Fibroblast of lung (primary cell): Measurements from ENCODE around the gene BMPR1B. TPM values are rescaled to one million over a fixed set of nuclear protein-coding genes. Genes with fewer than 3 reads are reported as not detected.

ENCODE experiments used
- DNase-seq, 2 donors: peaks; one replicate each; pipeline versions ENCODE4 v3.0.0 to v3.0.0-alpha.2; 2010; ENCODE audit warnings: low read depth in 2 of 2
- H2AFZ ChIP-seq: 2 replicates; pipeline ENCODE4 v1.5.1; 2012; ENCODE audit warnings: low read length, control low read depth, inconsistent platforms
- H3K27ac ChIP-seq: 2 replicates; pipeline ENCODE4 v1.5.1; 2011; ENCODE audit warnings: low read length, control low read depth; ENCODE audit not compliant: insufficient read depth
- H3K27me3 ChIP-seq: 2 replicates; pipeline ENCODE4 v1.5.1; 2011; ENCODE audit warnings: mild to moderate bottlenecking, low read length; ENCODE audit not compliant: control insufficient read depth, insufficient read depth
- H3K36me3 ChIP-seq: 2 replicates; pipeline ENCODE4 v1.5.1; 2011; ENCODE audit warnings: low read length; ENCODE audit not compliant: control insufficient read depth, insufficient read depth
- H3K4me1 ChIP-seq: 2 replicates; pipeline ENCODE4 v1.5.1; 2011; ENCODE audit warnings: low read length; ENCODE audit not compliant: control insufficient read depth, insufficient read depth; ENCODE audit errors: extremely low read depth
- H3K4me2 ChIP-seq: 2 replicates; pipeline ENCODE4 v1.5.1; 2011; ENCODE audit warnings: low read length, control low read depth; ENCODE audit not compliant: insufficient read depth; ENCODE audit errors: extremely low read depth
- H3K4me3 ChIP-seq, 4 experiments: fragments of 200-600 bp in 1 of 4; sonication (generic) in 1 of 4; replicated peaks in 1 of 4; 2 replicates each; pipeline ENCODE4 v1.5.1; 2011 to 2016; ENCODE audit warnings: low read length in 4 of 4, low read depth in 3 of 4, mild to moderate bottlenecking in 3 of 4, control low read depth in 2 of 4, inconsistent platforms in 1 of 4, mixed read lengths in 1 of 4; ENCODE audit not compliant: insufficient read depth in 1 of 4; ENCODE audit errors: control extremely low read depth in 1 of 4
- H3K79me2 ChIP-seq: 2 replicates; pipeline ENCODE4 v1.5.1; 2012; ENCODE audit warnings: mild to moderate bottlenecking, low read length, inconsistent platforms; ENCODE audit not compliant: control insufficient read depth, insufficient read depth
- H3K9ac ChIP-seq: 2 replicates; pipeline ENCODE4 v1.5.1; 2011; ENCODE audit warnings: mild to moderate bottlenecking, low read length, control low read depth; ENCODE audit not compliant: insufficient read depth
- H3K9me3 ChIP-seq: 2 replicates; pipeline ENCODE4 v1.5.1; 2012; ENCODE audit warnings: low read depth, low read length; ENCODE audit not compliant: control insufficient read depth, insufficient read depth
- H4K20me1 ChIP-seq: 2 replicates; pipeline ENCODE4 v1.5.1; 2011; ENCODE audit warnings: low read length; ENCODE audit not compliant: control insufficient read depth, insufficient read depth; ENCODE audit errors: extremely low read depth
- EZH2 ChIP-seq: IDR thresholded peaks from 2 replicates; pipeline ENCODE4 v1.5.1; 2012; ENCODE audit warnings: low read length, control low read depth, mild to moderate bottlenecking; ENCODE audit errors: missing control alignments
- polyA plus RNA-seq, 2 donors: library from polyadenylated mRNA; depleted of rRNA in 1 of 2; stranded (reverse) in 1 of 2; unstranded in 1 of 2; fragments of >200 nt; gene quantifications; 2 replicates each; pipeline ENCODE4 v1.2.1, GENCODE V29; 2011 to 2012; ENCODE audit warnings: missing spikeins in 1 of 2
- total RNA-seq: library from RNA; depleted of rRNA; stranded (reverse); fragments of >200 nt; gene quantifications from 2 replicates; pipeline ENCODE4 v1.2.1, GENCODE V29; 2014
- TF ChIP-seq, protein P1 (sequence below), 2 donors: IDR thresholded peaks in 1 of 2; conservative IDR thresholded peaks in 1 of 2; 1 replicate in 1 of 2; 2 replicates in 1 of 2; pipeline ENCODE4 v1.5.1; 2011 to 2012; ENCODE audit warnings: low read length in 2 of 2, control low read depth in 1 of 2, inconsistent platforms in 1 of 2, low read depth in 1 of 2, mild to moderate bottlenecking in 1 of 2

The BMPR1B gene
- total and polyA plus RNA-seq, 2 donors (not counting 1 experiment from before 2014, with no cell fraction given) = 0.17 to 0.45 TPM

GRCh38 chr4:95153182-95153581, 395.4 kb downstream of the BMPR1B start:
- Histone ChIP-seq H3K4me2 (no peak overlapping the region), H3K27ac (no peak overlapping the region), H3K79me2 (no peaks in the 10 kb centered on the region), H3K36me3 (no peaks in the 10 kb centered on the region), H4K20me1 (no peaks in the 10 kb centered on the region), H3K9ac (no peak overlapping the region), H3K9me3 (no peaks in the 10 kb centered on the region), H3K27me3 (no peaks in the 10 kb centered on the region), H2AFZ (no peak overlapping the region), H3K4me3 (no peak overlapping the region), H3K4me1 (no peaks in the 10 kb centered on the region)
- TF ChIP-seq, protein P1, sequence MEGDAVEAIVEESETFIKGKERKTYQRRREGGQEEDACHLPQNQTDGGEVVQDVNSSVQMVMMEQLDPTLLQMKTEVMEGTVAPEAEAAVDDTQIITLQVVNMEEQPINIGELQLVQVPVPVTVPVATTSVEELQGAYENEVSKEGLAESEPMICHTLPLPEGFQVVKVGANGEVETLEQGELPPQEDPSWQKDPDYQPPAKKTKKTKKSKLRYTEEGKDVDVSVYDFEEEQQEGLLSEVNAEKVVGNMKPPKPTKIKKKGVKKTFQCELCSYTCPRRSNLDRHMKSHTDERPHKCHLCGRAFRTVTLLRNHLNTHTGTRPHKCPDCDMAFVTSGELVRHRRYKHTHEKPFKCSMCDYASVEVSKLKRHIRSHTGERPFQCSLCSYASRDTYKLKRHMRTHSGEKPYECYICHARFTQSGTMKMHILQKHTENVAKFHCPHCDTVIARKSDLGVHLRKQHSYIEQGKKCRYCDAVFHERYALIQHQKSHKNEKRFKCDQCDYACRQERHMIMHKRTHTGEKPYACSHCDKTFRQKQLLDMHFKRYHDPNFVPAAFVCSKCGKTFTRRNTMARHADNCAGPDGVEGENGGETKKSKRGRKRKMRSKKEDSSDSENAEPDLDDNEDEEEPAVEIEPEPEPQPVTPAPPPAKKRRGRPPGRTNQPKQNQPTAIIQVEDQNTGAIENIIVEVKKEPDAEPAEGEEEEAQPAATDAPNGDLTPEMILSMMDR (conservative IDR thresholded peaks at IDR 0.05 in 1 of 2, IDR thresholded peaks at IDR 0.05 in 1 of 2; ENCODE audit: low read depth in 1 of 2, low read length in 2 of 2) = no peak
- TF ChIP-seq EZH2 = no peak
- no peak for DNase-seq

DNA sequence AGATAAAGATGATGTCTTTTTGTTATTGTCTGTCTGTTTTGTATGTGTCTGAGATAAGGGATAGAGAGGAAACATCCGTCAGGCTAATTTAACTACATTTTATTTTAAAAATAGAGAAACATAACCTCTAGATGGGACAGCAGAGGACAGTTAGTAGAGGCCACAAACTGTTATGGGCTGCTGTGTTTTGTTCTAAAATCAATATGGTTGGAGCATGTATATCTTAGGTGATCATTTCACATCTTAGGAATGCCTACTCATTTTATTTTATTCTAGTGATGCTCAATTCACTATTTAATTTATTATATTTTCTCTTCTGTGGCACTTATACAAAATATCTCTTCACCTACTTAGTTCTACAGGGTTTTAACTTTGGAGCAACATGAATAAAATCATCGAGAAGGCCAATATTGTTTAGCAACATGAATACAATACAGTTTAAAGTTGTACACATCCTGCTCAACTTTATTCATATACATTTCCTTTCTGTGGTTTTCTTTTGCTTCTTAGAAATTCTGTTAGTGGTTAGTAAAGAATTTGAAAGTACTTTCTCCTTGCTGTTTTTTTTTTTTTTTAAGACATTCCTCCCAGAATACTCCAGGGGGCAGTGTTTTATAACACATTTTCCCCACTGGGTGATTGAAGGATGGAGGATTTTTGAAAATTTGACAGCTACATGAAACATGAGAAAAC, 398.1 kb downstream of the BMPR1B start:
- Histone ChIP-seq H3K79me2 (no peaks in the 10 kb centered on the region), H3K9ac (no peak overlapping the region), H3K27ac (no peak overlapping the region), H3K4me3 (no peak overlapping the region), H3K9me3 (no peaks in the 10 kb centered on the region), H3K36me3 (no peaks in the 10 kb centered on the region), H3K4me1 (no peaks in the 10 kb centered on the region), H3K27me3 (no peaks in the 10 kb centered on the region), H3K4me2 (no peak overlapping the region), H2AFZ (no peak overlapping the region), H4K20me1 (no peaks in the 10 kb centered on the region)
- peak; percentile 54 to 60 for DNase-seq
- TF ChIP-seq EZH2 = no peak
- TF ChIP-seq, protein P1 (conservative IDR thresholded peaks at IDR 0.05 in 1 of 2, IDR thresholded peaks at IDR 0.05 in 1 of 2; ENCODE audit: low read depth in 1 of 2, low read length in 2 of 2) = peak; percentile 54 to 56

DNA sequence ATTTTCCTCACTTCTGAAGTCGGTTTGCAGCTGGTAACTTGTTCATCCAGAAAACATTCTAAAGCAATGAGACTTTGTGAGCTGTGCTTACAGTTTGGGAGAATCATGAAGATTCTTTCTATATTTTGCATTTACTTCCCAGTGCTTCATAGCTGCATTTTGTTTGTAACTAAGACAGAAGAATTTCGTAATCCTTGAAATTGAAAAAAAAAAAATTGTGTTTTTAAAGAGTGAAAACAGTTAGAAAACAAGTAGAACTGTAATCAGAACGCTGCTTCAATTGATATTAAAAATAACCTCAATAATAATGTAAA, 398.7 kb downstream of the BMPR1B start:
- H3K4me3 ChIP-seq = no peak overlapping the region
- no peaks in the 10 kb centered on the region for H3K27me3 ChIP-seq
- no peaks in the 10 kb centered on the region for H3K79me2 ChIP-seq
- H3K9me3 ChIP-seq = no peaks in the 10 kb centered on the region
- no peak overlapping the region for H2AFZ ChIP-seq
- H3K27ac ChIP-seq = no peak overlapping the region
- H3K4me2 ChIP-seq = no peak overlapping the region
- no peaks in the 10 kb centered on the region for H3K4me1 ChIP-seq
- H4K20me1 ChIP-seq = no peaks in the 10 kb centered on the region
- DNase-seq = no peak
- H3K36me3 ChIP-seq = no peaks in the 10 kb centered on the region
- H3K9ac ChIP-seq = no peak overlapping the region
- TF ChIP-seq EZH2 = no peak
- TF ChIP-seq, protein P1 (conservative IDR thresholded peaks at IDR 0.05 in 1 of 2, IDR thresholded peaks at IDR 0.05 in 1 of 2; ENCODE audit: low read depth in 1 of 2, low read length in 2 of 2) = no peak
